Activated CD8-positive, alpha-beta T cell treated with anti-CD3 and anti-CD28 coated beads, Interleukin-2, amount 10 ng/mL, durations not matched to agents 7 days and 5 days (primary cell): ENCODE results near the gene DMRT1. TPM values are rescaled to one million over a fixed set of nuclear protein-coding genes. Genes with fewer than 3 reads are reported as not detected.
"Not testable (repeated sequence)": the region's sequence is repeated elsewhere in the genome, so short reads cannot be mapped to it uniquely, and the experiment has no call there.

Source experiments
- ATAC-seq: fragments of 150-1000 bp; cut with Tn5 transposase; one replicate; pipeline ENCODE4 v1.10.0; 2021; ENCODE audit warnings: moderate library complexity
- CTCF ChIA-PET: fragments of 350-600 bp; sonication (Branson Sonifier 250); formaldehyde crosslinking; loops from one replicate; lab custom pipeline; 2021; ENCODE audit warnings: antibody characterized with exemption; lab: Charles Lee
- POLR2A ChIA-PET: fragments of 350-600 bp; sonication (Branson Sonifier 250); formaldehyde crosslinking; loops from one replicate; lab custom pipeline; 2021; ENCODE audit warnings: antibody characterized with exemption; lab: Charles Lee
- DNase-seq: peaks from one replicate; pipeline ENCODE4 v3.0.0-alpha.2; 2020
- H3K27ac Mint-ChIP-seq: one replicate; pipeline ENCODE4 v1.8.0; 2021; ENCODE audit warnings: mild to moderate bottlenecking, mixed read lengths
- H3K27me3 Mint-ChIP-seq: one replicate; pipeline ENCODE4 v1.8.0; 2021; ENCODE audit warnings: low read depth, mixed read lengths
- H3K36me3 Mint-ChIP-seq: one replicate; pipeline ENCODE4 v1.8.0; 2021; ENCODE audit warnings: low read depth, mixed read lengths
- H3K4me1 Mint-ChIP-seq: one replicate; pipeline ENCODE4 v1.8.0; 2021; ENCODE audit warnings: low read depth, mixed read lengths
- H3K4me3 Mint-ChIP-seq: one replicate; pipeline ENCODE4 v1.8.0; 2021; ENCODE audit warnings: mild to moderate bottlenecking, mixed read lengths
- H3K9me3 Mint-ChIP-seq: one replicate; pipeline ENCODE4 v1.8.0; 2022; ENCODE audit warnings: mixed read lengths; ENCODE audit not compliant: insufficient read depth
- total RNA-seq, 2 experiments: library from RNA; stranded (reverse); gene quantifications; one replicate each; pipeline ENCODE4 v1.2.3, GENCODE V29; 2021

Gene DMRT1
- total RNA-seq, 2 experiments from 2014 or later: not detected

- H3K4me3 Mint-ChIP-seq: no peak overlapping the region
- POLR2A ChIA-PET: no interaction called here
- ATAC-seq: no peak
- DNase-seq: no peak
- CTCF ChIA-PET: no interaction called here
- H3K27ac Mint-ChIP-seq: no peak overlapping the region
- no peaks in the 10 kb centered on the region for H3K9me3 Mint-ChIP-seq
- no peaks in the 10 kb centered on the region for H3K4me1 Mint-ChIP-seq
- no peaks in the 10 kb centered on the region for H3K36me3 Mint-ChIP-seq
- peaks cover 12% of the 10 kb centered on the region for H3K27me3 Mint-ChIP-seq
These were observed 22.5 kb upstream of the DMRT1 start for GRCh38 chr9:818958-819357.

- DNase-seq: no peak
- no peak overlapping the region for H3K27ac Mint-ChIP-seq
- no peaks in the 10 kb centered on the region for H3K9me3 Mint-ChIP-seq
- no peaks in the 10 kb centered on the region for H3K4me1 Mint-ChIP-seq
- no peak for ATAC-seq
- no peaks in the 10 kb centered on the region for H3K27me3 Mint-ChIP-seq
- no peak overlapping the region for H3K4me3 Mint-ChIP-seq
- ChIA-PET POLR2A (no interaction called here), CTCF (no interaction called here)
- H3K36me3 Mint-ChIP-seq: no peaks in the 10 kb centered on the region
These were observed 14.8 kb upstream of the DMRT1 start for GRCh38 chr9:826500-827280.

- no peak overlapping the region for H3K4me3 Mint-ChIP-seq
- ATAC-seq: peak; percentile 42
- DNase-seq: no peak
- no peaks in the 10 kb centered on the region for H3K36me3 Mint-ChIP-seq
- CTCF ChIA-PET: interaction anchor here (1.3 kb wide), 1 partner anchor 165 kb away, joined by 4 read pairs; no protein-coding TSS in a partner anchor
- H3K27me3 Mint-ChIP-seq: peaks cover 45% of the 10 kb centered on the region
- no peaks in the 10 kb centered on the region for H3K9me3 Mint-ChIP-seq
- POLR2A ChIA-PET: no interaction called here
- no peak overlapping the region for H3K27ac Mint-ChIP-seq
- peaks cover 4% of the 10 kb centered on the region for H3K4me1 Mint-ChIP-seq
These were observed 1.2 kb upstream of the DMRT1 start for GRCh38 chr9:840343-840742.

- CTCF ChIA-PET: no interaction called here
- no peaks in the 10 kb centered on the region for H3K36me3 Mint-ChIP-seq
- H3K27ac Mint-ChIP-seq: no peak overlapping the region
- POLR2A ChIA-PET: no interaction called here
- ATAC-seq: no peak
- no peaks in the 10 kb centered on the region for H3K9me3 Mint-ChIP-seq
- H3K27me3 Mint-ChIP-seq: peaks cover 57% of the 10 kb centered on the region
- no peak overlapping the region for H3K4me3 Mint-ChIP-seq
- H3K4me1 Mint-ChIP-seq: peaks cover 4% of the 10 kb centered on the region
- no peak for DNase-seq
These were observed 1.3 kb downstream of the DMRT1 start for GRCh38 chr9:842635-843426.

- peaks cover 57% of the 10 kb centered on the region for H3K27me3 Mint-ChIP-seq
- CTCF ChIA-PET: no interaction called here
- H3K36me3 Mint-ChIP-seq: no peaks in the 10 kb centered on the region
- no peak overlapping the region for H3K27ac Mint-ChIP-seq
- H3K4me1 Mint-ChIP-seq: peaks cover 4% of the 10 kb centered on the region
- ATAC-seq (no peak), DNase-seq (no peak)
- no peak overlapping the region for H3K4me3 Mint-ChIP-seq
- H3K9me3 Mint-ChIP-seq: no peaks in the 10 kb centered on the region
- POLR2A ChIA-PET: no interaction called here
These were observed 1.9 kb downstream of the DMRT1 start for GRCh38 chr9:843427-843785.

GRCh38 chr9:846852-847251, 5.4 kb downstream of the DMRT1 start:
- POLR2A ChIA-PET: no interaction called here

GRCh38 chr9:847505-847904, 6.0 kb downstream of the DMRT1 start:
- H3K27me3 Mint-ChIP-seq: peaks cover 40% of the 10 kb centered on the region
- ATAC-seq (no peak), DNase-seq (no peak)
- no peak overlapping the region for H3K4me3 Mint-ChIP-seq
- H3K9me3 Mint-ChIP-seq: no peaks in the 10 kb centered on the region
- H3K4me1 Mint-ChIP-seq: peaks cover 3% of the 10 kb centered on the region
- no peak overlapping the region for H3K27ac Mint-ChIP-seq
- ChIA-PET POLR2A (no interaction called here), CTCF (interaction anchor here (1.2 kb wide), 1 partner anchor 157 kb away, joined by 3 read pairs; no protein-coding TSS in a partner anchor)
- H3K36me3 Mint-ChIP-seq: no peaks in the 10 kb centered on the region

More at GRCh38 chr9:846852-847251, 5.4 kb downstream of the DMRT1 start:
- no peak for DNase-seq
- no peaks in the 10 kb centered on the region for H3K36me3 Mint-ChIP-seq
- no peak overlapping the region for H3K4me3 Mint-ChIP-seq
- H3K4me1 Mint-ChIP-seq: peaks cover 3% of the 10 kb centered on the region
- no peak overlapping the region for H3K27ac Mint-ChIP-seq
- H3K27me3 Mint-ChIP-seq: peaks cover 46% of the 10 kb centered on the region
- CTCF ChIA-PET: interaction anchor here (1.2 kb wide), 1 partner anchor 158 kb away, joined by 3 read pairs; no protein-coding TSS in a partner anchor
- no peak for ATAC-seq
- H3K9me3 Mint-ChIP-seq: no peaks in the 10 kb centered on the region

- no peak overlapping the region for H3K27ac Mint-ChIP-seq
- H3K4me3 Mint-ChIP-seq: no peak overlapping the region
- H3K4me1 Mint-ChIP-seq: no peaks in the 10 kb centered on the region
- peaks cover 28% of the 10 kb centered on the region for H3K27me3 Mint-ChIP-seq
- no peaks in the 10 kb centered on the region for H3K9me3 Mint-ChIP-seq
- DNase-seq (no peak), ATAC-seq (no peak)
- POLR2A ChIA-PET: no interaction called here
- CTCF ChIA-PET: no interaction called here
- no peaks in the 10 kb centered on the region for H3K36me3 Mint-ChIP-seq
These were observed 7.9 kb downstream of the DMRT1 start for GRCh38 chr9:849431-849830.

GRCh38 chr9:852539-852938, 11.0 kb downstream of the DMRT1 start:
- CTCF ChIA-PET: no interaction called here
- no peaks in the 10 kb centered on the region for H3K36me3 Mint-ChIP-seq
- no peak for DNase-seq

GRCh38 chr9:859251-859650, 17.8 kb downstream of the DMRT1 start:
- ATAC-seq (no peak), DNase-seq (no peak)
- peaks cover 5% of the 10 kb centered on the region for H3K27me3 Mint-ChIP-seq
- ChIA-PET POLR2A (no interaction called here), CTCF (no interaction called here)
- no peak overlapping the region for H3K27ac Mint-ChIP-seq
- H3K4me3 Mint-ChIP-seq: no peak overlapping the region
- no peaks in the 10 kb centered on the region for H3K4me1 Mint-ChIP-seq
- H3K9me3 Mint-ChIP-seq: no peaks in the 10 kb centered on the region
- no peaks in the 10 kb centered on the region for H3K36me3 Mint-ChIP-seq

More at GRCh38 chr9:852539-852938, 11.0 kb downstream of the DMRT1 start:
- H3K4me1 Mint-ChIP-seq: no peaks in the 10 kb centered on the region
- H3K27me3 Mint-ChIP-seq: peaks cover 15% of the 10 kb centered on the region
- no peaks in the 10 kb centered on the region for H3K9me3 Mint-ChIP-seq
- H3K27ac Mint-ChIP-seq: no peak overlapping the region
- no peak overlapping the region for H3K4me3 Mint-ChIP-seq
- no peak for ATAC-seq
- POLR2A ChIA-PET: no interaction called here

- peaks cover 9% of the 10 kb centered on the region for H3K27me3 Mint-ChIP-seq
- H3K4me1 Mint-ChIP-seq: no peaks in the 10 kb centered on the region
- DNase-seq (no peak), ATAC-seq (no peak)
- ChIA-PET CTCF (no interaction called here), POLR2A (no interaction called here)
- no peak overlapping the region for H3K27ac Mint-ChIP-seq
- H3K4me3 Mint-ChIP-seq: no peak overlapping the region
- H3K9me3 Mint-ChIP-seq: no peaks in the 10 kb centered on the region
- no peaks in the 10 kb centered on the region for H3K36me3 Mint-ChIP-seq
These were observed 19.2 kb downstream of the DMRT1 start for GRCh38 chr9:860706-861105.

- H3K36me3 Mint-ChIP-seq, POLR2A ChIA-PET, H3K9me3 Mint-ChIP-seq, H3K4me3 Mint-ChIP-seq, ATAC-seq, CTCF ChIA-PET, DNase-seq, H3K27ac Mint-ChIP-seq, H3K4me1 Mint-ChIP-seq: not testable (repeated sequence)
- peaks cover 12% of the 10 kb centered on the region for H3K27me3 Mint-ChIP-seq
These were observed 20.0 kb downstream of the DMRT1 start for GRCh38 chr9:861525-861924.
